Measurements from ENCODE around the gene GIPC1.

Gene GIPC1

GRCh38 chr19:14528419-14529253, 32.7 kb upstream of the GIPC1 start:
- DNase-seq (ENCODE audit: low read depth): peak; percentile 35
- peak overlapping the region; percentile 98 for H3K4me3 ChIP-seq (replicated peaks; ENCODE audit: low read depth, low read length)
- no peak for TF ChIP-seq CTCF (IDR thresholded peaks at IDR 0.05; ENCODE audit: low read length, missing control alignments)

- TF ChIP-seq CTCF (IDR thresholded peaks at IDR 0.05; ENCODE audit: low read length, missing control alignments): no peak
- no peak for DNase-seq (ENCODE audit: low read depth)
- H3K4me3 ChIP-seq (replicated peaks; ENCODE audit: low read depth, low read length): no peak overlapping the region
These were observed 30.5 kb upstream of the GIPC1 start for GRCh38 chr19:14526423-14526822.

- no peak for DNase-seq (ENCODE audit: low read depth)
- no peak overlapping the region for H3K4me3 ChIP-seq (replicated peaks; ENCODE audit: low read depth, low read length)
- no peak for TF ChIP-seq CTCF (IDR thresholded peaks at IDR 0.05; ENCODE audit: low read length, missing control alignments)
These were observed 29.8 kb upstream of the GIPC1 start for GRCh38 chr19:14525729-14526128.

- no peak for DNase-seq (ENCODE audit: low read depth)
- TF ChIP-seq CTCF (IDR thresholded peaks at IDR 0.05; ENCODE audit: low read length, missing control alignments): no peak
- no peak overlapping the region for H3K4me3 ChIP-seq (replicated peaks; ENCODE audit: low read depth, low read length)
These were observed 24.6 kb upstream of the GIPC1 start for GRCh38 chr19:14520543-14520942.

- no peak for TF ChIP-seq CTCF (IDR thresholded peaks at IDR 0.05; ENCODE audit: low read length, missing control alignments)
- DNase-seq (ENCODE audit: low read depth): peak; percentile 75
- no peak overlapping the region for H3K4me3 ChIP-seq (replicated peaks; ENCODE audit: low read depth, low read length)
These were observed 24.0 kb upstream of the GIPC1 start for GRCh38 chr19:14519860-14520407.

- no peak for TF ChIP-seq CTCF (IDR thresholded peaks at IDR 0.05; ENCODE audit: low read length, missing control alignments)
- DNase-seq (ENCODE audit: low read depth): no peak
- no peak overlapping the region for H3K4me3 ChIP-seq (replicated peaks; ENCODE audit: low read depth, low read length)
These were observed 23.4 kb upstream of the GIPC1 start for GRCh38 chr19:14519245-14519859.
